Activated CD8-positive, alpha-beta T cell treated with anti-CD3 and anti-CD28 coated beads for 36 hours (primary cell): ENCODE results near the gene ZBED1. TPM values are rescaled to one million over a fixed set of nuclear protein-coding genes. Genes with fewer than 3 reads are reported as not detected.
"Not testable (repeated sequence)": the region's sequence is repeated elsewhere in the genome, so short reads cannot be mapped to it uniquely, and the experiment has no call there.

Experiments
- ATAC-seq: fragments of 200-7000 bp; cut with Tn5 transposase; one replicate; pipeline ENCODE4 v1.10.0; 2021; ENCODE audit warnings: mild to moderate bottlenecking, moderate library complexity
- CTCF ChIA-PET: fragments of 350-600 bp; sonication (Branson Sonifier 250); formaldehyde crosslinking; loops from one replicate; lab custom pipeline; 2021; ENCODE audit warnings: antibody characterized with exemption; lab: Charles Lee
- POLR2A ChIA-PET: fragments of 350-600 bp; sonication (Branson Sonifier 250); formaldehyde crosslinking; loops from one replicate; lab custom pipeline; 2021; ENCODE audit warnings: antibody characterized with exemption; lab: Charles Lee
- DNase-seq: peaks from one replicate; pipeline ENCODE4 v3.0.0-alpha.2; 2020
- H3K27ac Mint-ChIP-seq: one replicate; pipeline ENCODE4 v1.8.0; 2021; ENCODE audit warnings: mild to moderate bottlenecking, mixed read lengths
- H3K27me3 Mint-ChIP-seq: one replicate; pipeline ENCODE4 v1.8.0; 2021; ENCODE audit warnings: mixed read lengths
- H3K36me3 Mint-ChIP-seq: one replicate; pipeline ENCODE4 v1.8.0; 2021; ENCODE audit warnings: low read depth, mixed read lengths
- H3K4me1 Mint-ChIP-seq: one replicate; pipeline ENCODE4 v1.8.0; 2021; ENCODE audit warnings: low read depth, mixed read lengths
- H3K4me3 Mint-ChIP-seq: one replicate; pipeline ENCODE4 v1.8.0; 2021; ENCODE audit warnings: mild to moderate bottlenecking, moderate library complexity, mixed read lengths
- H3K9me3 Mint-ChIP-seq: one replicate; pipeline ENCODE4 v1.8.0; 2021; ENCODE audit warnings: mixed read lengths
- CTCF ChIP-seq: fragments of 200-600 bp; IDR thresholded peaks from one replicate; pipeline ENCODE4 v1.8.0; 2022; ENCODE audit warnings: antibody characterized with exemption, mild to moderate bottlenecking
- intact Hi-C: fragments of 100-400 bp; cut with micrococcal nuclease; formaldehyde crosslinking; loops from one replicate; pipeline ENCODE4 v1.10.0; 2022
- total RNA-seq, 2 experiments: library from RNA; stranded (reverse); gene quantifications; one replicate each; pipeline ENCODE4 v1.2.3, GENCODE V29; 2021

ZBED1 gene
- total RNA-seq, 2 experiments from 2014 or later: 26.3 to 28.7 TPM

GRCh38 chrX:2466876-2467656 lies 33.7 kb downstream of the ZBED1 start:
- ChIA-PET POLR2A (no interaction called here), CTCF (no interaction called here)
- Mint-ChIP-seq H3K9me3 (peaks cover 4% of the 10 kb centered on the region), H3K4me3 (no peak overlapping the region), H3K27me3 (no peaks in the 10 kb centered on the region), H3K4me1 (peaks cover 1% of the 10 kb centered on the region), H3K27ac (no peak overlapping the region), H3K36me3 (peaks cover 13% of the 10 kb centered on the region)
- no peak for TF ChIP-seq CTCF
- no peak for ATAC-seq
- intact Hi-C loops: no loop called here
- no peak for DNase-seq

- POLR2A ChIA-PET: no interaction called here
- Mint-ChIP-seq H3K9me3 (peaks cover under 1% of the 10 kb centered on the region), H3K4me1 (peaks cover 1% of the 10 kb centered on the region), H3K27me3 (no peaks in the 10 kb centered on the region), H3K4me3 (no peak overlapping the region), H3K27ac (no peak overlapping the region), H3K36me3 (peaks cover 7% of the 10 kb centered on the region)
- ATAC-seq (no peak), DNase-seq (no peak)
- intact Hi-C loops: no loop called here
- CTCF ChIA-PET: no interaction called here
- no peak for TF ChIP-seq CTCF
Observed at GRCh38 chrX:2464677-2465166, 36.1 kb downstream of the ZBED1 start.

GRCh38 chrX:2463973-2464676 lies 36.7 kb downstream of the ZBED1 start:
- peaks cover 1% of the 10 kb centered on the region for H3K4me1 Mint-ChIP-seq
- DNase-seq (no peak), ATAC-seq (no peak)
- intact Hi-C loops: no loop called here
- H3K27ac Mint-ChIP-seq: no peak overlapping the region
- peaks cover 6% of the 10 kb centered on the region for H3K36me3 Mint-ChIP-seq
- H3K4me3 Mint-ChIP-seq: no peak overlapping the region
- no peak for TF ChIP-seq CTCF
- H3K9me3 Mint-ChIP-seq: no peaks in the 10 kb centered on the region
- ChIA-PET CTCF (no interaction called here), POLR2A (no interaction called here)
- no peaks in the 10 kb centered on the region for H3K27me3 Mint-ChIP-seq

GRCh38 chrX:2463481-2463880 lies 37.3 kb downstream of the ZBED1 start:
- intact Hi-C loops, H3K4me3 Mint-ChIP-seq, POLR2A ChIA-PET, H3K4me1 Mint-ChIP-seq, CTCF ChIA-PET, DNase-seq, H3K36me3 Mint-ChIP-seq, H3K27me3 Mint-ChIP-seq, H3K9me3 Mint-ChIP-seq, ATAC-seq, H3K27ac Mint-ChIP-seq: not testable (repeated sequence)

- H3K4me3 Mint-ChIP-seq: no peak overlapping the region
- ChIA-PET CTCF (no interaction called here), POLR2A (no interaction called here)
- DNase-seq: no peak
- H3K9me3 Mint-ChIP-seq: peaks cover 4% of the 10 kb centered on the region
- no peak for TF ChIP-seq CTCF
- no peak for ATAC-seq
- H3K4me1 Mint-ChIP-seq: peaks cover 3% of the 10 kb centered on the region
- no peaks in the 10 kb centered on the region for H3K27me3 Mint-ChIP-seq
- intact Hi-C loops: no loop called here
- H3K27ac Mint-ChIP-seq: no peak overlapping the region
- peaks cover 9% of the 10 kb centered on the region for H3K36me3 Mint-ChIP-seq
Observed at GRCh38 chrX:2462780-2463179, 38.0 kb downstream of the ZBED1 start.
